Activated naive CD8-positive, alpha-beta T cell treated with anti-CD3 and anti-CD28 coated beads, Interleukin-2, amount 10 ng/mL, durations not matched to agents 7 days and 5 days (primary cell): ENCODE measurements around the gene HECTD4. TPM values are rescaled to one million over a fixed set of nuclear protein-coding genes. Genes with fewer than 3 reads are reported as not detected.

Source experiments
- ATAC-seq: fragments of 150-1000 bp; cut with Tn5 transposase; one replicate; pipeline ENCODE4 v1.10.0; 2021; ENCODE audit warnings: low read depth, moderate library complexity
- POLR2A ChIA-PET: fragments of 350-600 bp; sonication (Branson Sonifier 250); formaldehyde crosslinking; loops from one replicate; lab custom pipeline; 2021; ENCODE audit warnings: antibody characterized with exemption; lab: Charles Lee
- DNase-seq: peaks from one replicate; pipeline ENCODE4 v3.0.0; 2021
- H3K27ac Mint-ChIP-seq: one replicate; pipeline ENCODE4 v1.8.0; 2022; ENCODE audit warnings: mild to moderate bottlenecking, mixed read lengths
- H3K27me3 Mint-ChIP-seq: one replicate; pipeline ENCODE4 v1.8.0; 2022; ENCODE audit warnings: mild to moderate bottlenecking, moderate library complexity, mixed read lengths
- H3K36me3 Mint-ChIP-seq: one replicate; pipeline ENCODE4 v1.8.0; 2021; ENCODE audit warnings: mild to moderate bottlenecking, mixed read lengths
- H3K4me1 Mint-ChIP-seq: one replicate; pipeline ENCODE4 v1.8.0; 2021; ENCODE audit warnings: mixed read lengths
- H3K4me3 Mint-ChIP-seq: one replicate; pipeline ENCODE4 v1.8.0; 2022; ENCODE audit warnings: mild to moderate bottlenecking, moderate library complexity, mixed read lengths
- H3K9me3 Mint-ChIP-seq: one replicate; pipeline ENCODE4 v1.8.0; 2021; ENCODE audit warnings: mixed read lengths
- total RNA-seq, 2 experiments: library from RNA; stranded (reverse); gene quantifications; one replicate each; pipeline ENCODE4 v1.2.3, GENCODE V29; 2021

Gene HECTD4
- total RNA-seq, 2 experiments from 2014 or later = 45.8 to 47.0 TPM

DNA sequence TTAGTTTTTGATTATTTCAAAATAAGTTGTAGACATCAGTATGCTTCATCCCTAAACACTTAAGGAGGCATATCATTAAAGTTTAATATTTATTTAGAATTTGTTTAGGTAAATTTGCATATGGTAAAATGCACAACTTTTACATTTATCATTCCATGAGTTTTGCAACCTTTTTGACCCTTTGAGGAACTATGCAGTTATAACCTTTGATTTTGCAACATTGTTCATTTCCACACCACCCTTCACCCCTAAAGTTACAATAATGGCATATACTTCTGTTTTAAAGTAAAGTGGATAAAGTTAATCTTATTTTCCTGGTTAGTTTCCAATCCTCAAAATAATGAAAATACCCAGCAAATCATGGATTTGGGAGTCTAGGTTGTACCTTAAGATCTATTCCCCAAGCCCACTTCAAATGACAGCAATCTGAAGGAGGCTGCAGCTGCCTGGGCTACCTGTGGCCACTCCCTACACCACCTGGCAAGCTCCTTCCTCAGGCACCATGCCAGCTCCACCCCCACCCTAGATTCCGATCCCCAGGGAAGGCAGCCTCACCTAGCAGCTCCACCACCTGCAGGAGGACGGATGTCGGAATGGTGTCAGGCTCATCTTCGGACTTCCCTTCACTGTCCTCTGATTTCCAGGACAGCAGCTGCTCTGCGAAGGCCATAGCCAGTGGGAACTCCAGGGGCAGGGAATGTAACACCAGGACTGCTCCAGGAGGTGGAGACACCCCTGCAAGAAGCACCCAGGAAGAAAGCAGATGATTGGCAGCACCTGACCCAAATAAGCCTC is 191.8 kb downstream of the HECTD4 start:
- Mint-ChIP-seq H3K27me3 (no peaks in the 10 kb centered on the region), H3K36me3 (peaks cover 6% of the 10 kb centered on the region), H3K4me1 (no peaks in the 10 kb centered on the region), H3K27ac (no peak overlapping the region), H3K9me3 (no peaks in the 10 kb centered on the region), H3K4me3 (no peak overlapping the region)
- no peak for DNase-seq
- no peak for ATAC-seq
- POLR2A ChIA-PET = no interaction called here

- no peaks in the 10 kb centered on the region for H3K9me3 Mint-ChIP-seq
- H3K36me3 Mint-ChIP-seq = peaks cover 6% of the 10 kb centered on the region
- no peak overlapping the region for H3K4me3 Mint-ChIP-seq
These were observed 194.0 kb downstream of the HECTD4 start for GRCh38 chr12:112188130-112188830.

DNA sequence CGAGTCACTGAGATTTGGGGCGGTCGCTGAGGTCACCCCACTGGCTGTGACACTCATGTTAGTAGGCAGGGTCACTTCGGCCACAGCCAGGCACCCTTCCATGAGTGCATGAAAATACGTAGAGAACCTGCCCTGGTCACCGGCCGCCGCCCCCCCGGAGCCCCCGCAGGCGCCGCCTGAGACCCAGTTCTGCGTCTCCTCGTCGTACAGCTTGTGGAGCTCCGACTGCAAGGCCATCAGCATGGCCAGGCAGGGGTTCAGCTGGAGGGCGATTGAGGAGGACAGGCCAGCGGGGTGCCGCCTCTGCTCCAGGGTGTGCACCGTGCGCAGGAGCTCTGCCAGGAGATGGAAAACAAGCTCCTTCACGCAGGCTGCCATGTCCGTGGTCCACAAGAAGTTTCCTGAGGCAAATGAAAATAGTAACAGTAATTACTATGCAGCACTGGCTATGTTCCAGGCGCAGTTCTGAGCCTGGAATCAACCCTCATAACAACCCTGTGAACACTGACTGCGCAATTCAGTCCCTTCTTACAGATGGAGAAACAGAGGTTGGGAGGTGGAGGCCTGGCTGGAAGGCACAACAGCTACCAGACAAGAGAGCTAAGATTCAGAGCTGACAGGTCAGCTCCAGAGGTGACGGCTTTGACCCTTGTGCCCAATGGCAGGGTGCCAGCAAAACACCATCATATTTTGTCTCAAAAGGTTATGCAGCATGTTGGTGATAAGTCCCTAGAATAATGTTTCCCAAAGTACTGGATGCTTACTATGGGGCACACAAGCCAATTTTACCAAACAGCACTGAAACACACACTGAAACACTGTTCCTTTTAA is 196.9 kb downstream of the HECTD4 start:
- Mint-ChIP-seq H3K27ac (no peak overlapping the region), H3K4me1 (peaks cover 3% of the 10 kb centered on the region), H3K9me3 (no peaks in the 10 kb centered on the region), H3K4me3 (no peak overlapping the region), H3K36me3 (peaks cover 3% of the 10 kb centered on the region), H3K27me3 (no peaks in the 10 kb centered on the region)
- POLR2A ChIA-PET = no interaction called here
- no peak for ATAC-seq
- DNase-seq = no peak

More at GRCh38 chr12:112188130-112188830, 194.0 kb downstream of the HECTD4 start:
- ATAC-seq = no peak
- H3K4me1 Mint-ChIP-seq = peaks cover 1% of the 10 kb centered on the region
- no peak for DNase-seq
- H3K27me3 Mint-ChIP-seq = no peaks in the 10 kb centered on the region
- POLR2A ChIA-PET = no interaction called here
- H3K27ac Mint-ChIP-seq = no peak overlapping the region

DNA sequence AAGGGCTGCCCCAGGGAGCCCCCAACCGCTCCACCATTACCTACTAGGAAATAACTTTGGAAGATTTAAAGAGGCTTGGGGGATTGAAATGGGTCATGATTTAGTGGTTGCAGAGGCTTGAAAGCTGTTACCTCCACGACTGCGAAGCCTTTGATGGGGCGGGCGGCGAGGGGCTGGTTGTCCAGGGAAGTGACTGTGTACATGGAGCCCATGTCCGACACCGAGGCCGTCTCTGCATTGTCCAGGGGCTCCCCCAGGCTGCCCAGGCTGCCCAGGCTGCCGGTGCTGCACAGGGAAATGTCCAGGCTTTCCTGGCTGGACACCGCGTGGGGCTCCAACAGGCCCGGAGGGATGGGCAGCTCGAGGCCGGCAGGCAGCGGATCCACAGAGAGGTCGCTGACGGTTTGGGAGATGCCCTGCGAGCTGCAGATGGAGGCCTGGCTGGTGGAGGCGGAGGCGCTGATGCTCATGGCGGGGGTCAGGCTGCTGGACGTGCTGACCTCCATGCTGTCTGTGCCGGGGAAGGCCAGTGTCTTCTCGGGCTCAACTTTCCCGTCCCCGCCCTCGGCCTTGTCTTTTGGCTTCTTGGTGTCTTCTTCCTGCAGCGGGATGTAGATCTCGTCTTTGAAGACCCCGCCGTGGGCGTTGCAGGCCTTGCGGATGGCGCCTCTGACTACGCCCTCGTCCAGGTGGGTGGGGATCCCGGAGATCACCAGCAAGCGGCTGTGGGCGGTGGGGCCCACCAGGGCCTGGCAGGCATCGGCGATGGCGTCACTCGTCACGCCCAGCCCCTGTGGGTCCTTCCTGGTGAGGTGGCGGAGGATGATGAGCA is 198.0 kb downstream of the HECTD4 start:
- Mint-ChIP-seq H3K9me3 (no peaks in the 10 kb centered on the region), H3K4me3 (no peak overlapping the region), H3K27ac (no peak overlapping the region), H3K4me1 (peaks cover 3% of the 10 kb centered on the region), H3K27me3 (no peaks in the 10 kb centered on the region), H3K36me3 (peaks cover 3% of the 10 kb centered on the region)
- ATAC-seq = no peak
- no peak for DNase-seq
- POLR2A ChIA-PET = no interaction called here

DNA sequence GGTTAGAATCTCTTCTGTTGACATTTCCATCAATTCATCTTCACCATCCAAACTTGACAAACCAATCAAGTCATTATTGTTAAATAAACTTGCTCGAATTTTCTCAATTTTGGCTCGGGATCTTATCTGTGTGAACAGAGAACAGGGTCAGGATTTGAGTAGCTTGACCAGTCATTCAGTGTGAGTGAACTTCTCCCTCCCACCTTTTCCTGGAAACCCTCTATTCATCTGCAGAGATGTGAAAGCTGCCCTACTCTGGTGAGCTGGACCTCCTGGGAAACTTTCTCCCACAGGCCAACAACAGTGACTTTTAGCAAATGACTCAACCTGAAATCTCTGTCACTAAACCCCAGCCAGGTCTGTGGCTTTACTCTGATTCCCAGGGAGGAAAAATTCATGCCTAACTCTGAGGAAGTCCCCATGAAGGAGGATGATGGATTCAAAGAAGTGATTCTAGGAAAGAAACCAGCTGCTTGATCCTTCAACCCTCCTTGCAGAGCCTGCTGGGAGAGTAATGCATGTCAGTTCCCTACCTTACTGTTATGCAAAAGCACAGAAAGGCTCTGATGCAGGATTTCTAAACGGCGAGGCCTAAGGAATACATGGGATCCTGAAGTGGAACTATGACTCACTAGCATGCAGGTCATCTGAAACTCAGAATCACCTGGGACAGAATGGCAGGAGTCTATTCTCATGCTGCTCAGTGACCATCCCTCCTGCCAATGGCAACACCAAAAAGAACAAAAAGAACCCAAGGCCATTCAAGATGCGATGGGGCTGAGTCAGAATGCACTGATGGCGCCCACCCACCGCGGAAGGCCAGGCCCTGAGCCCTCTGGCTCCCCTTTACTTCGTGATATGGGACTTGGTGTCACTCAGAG is 198.8 kb downstream of the HECTD4 start:
- H3K9me3 Mint-ChIP-seq = no peaks in the 10 kb centered on the region
- H3K27ac Mint-ChIP-seq = no peak overlapping the region
- no peaks in the 10 kb centered on the region for H3K27me3 Mint-ChIP-seq
- ATAC-seq (no peak), DNase-seq (no peak)
- peaks cover 3% of the 10 kb centered on the region for H3K36me3 Mint-ChIP-seq
- no peak overlapping the region for H3K4me3 Mint-ChIP-seq
- peaks cover 3% of the 10 kb centered on the region for H3K4me1 Mint-ChIP-seq
- POLR2A ChIA-PET = no interaction called here

- Mint-ChIP-seq H3K4me3 (no peak overlapping the region), H3K36me3 (peaks cover 3% of the 10 kb centered on the region)
These were observed 199.7 kb downstream of the HECTD4 start for GRCh38 chr12:112182499-112182898.

DNA sequence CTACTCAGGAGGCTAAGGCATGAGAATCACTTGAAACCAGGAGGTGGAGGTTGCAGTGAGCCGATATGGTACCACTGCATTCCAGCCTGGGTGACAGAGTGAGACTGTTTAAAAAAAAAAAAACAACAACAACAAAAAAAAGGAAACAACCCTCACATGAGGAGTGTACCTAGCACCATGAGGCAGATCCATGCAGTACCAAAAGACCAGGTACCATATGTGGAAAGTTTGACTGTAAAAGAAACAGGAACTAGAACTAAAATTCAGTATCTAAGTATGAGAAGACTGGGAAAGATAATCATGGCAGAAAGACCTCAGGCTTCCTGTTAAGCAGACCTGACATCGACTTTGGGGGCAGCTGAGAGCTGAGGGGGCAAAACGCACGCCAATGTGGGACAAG is 201.8 kb downstream of the HECTD4 start:
- H3K27me3 Mint-ChIP-seq = no peaks in the 10 kb centered on the region
- H3K4me1 Mint-ChIP-seq = peaks cover 3% of the 10 kb centered on the region
- H3K4me3 Mint-ChIP-seq = no peak overlapping the region
- ATAC-seq = no peak
- POLR2A ChIA-PET = no interaction called here
- no peak overlapping the region for H3K27ac Mint-ChIP-seq
- H3K9me3 Mint-ChIP-seq = no peaks in the 10 kb centered on the region
- no peak for DNase-seq
- peaks cover 9% of the 10 kb centered on the region for H3K36me3 Mint-ChIP-seq

More at GRCh38 chr12:112182499-112182898, 199.7 kb downstream of the HECTD4 start:
- no peak for ATAC-seq
- no peaks in the 10 kb centered on the region for H3K27me3 Mint-ChIP-seq
- no peak for DNase-seq
- POLR2A ChIA-PET = no interaction called here
- no peak overlapping the region for H3K27ac Mint-ChIP-seq
- H3K4me1 Mint-ChIP-seq = peaks cover 3% of the 10 kb centered on the region
- H3K9me3 Mint-ChIP-seq = no peaks in the 10 kb centered on the region

GRCh38 chr12:112179916-112180315 is 202.3 kb downstream of the HECTD4 start:
- Mint-ChIP-seq H3K9me3 (no peaks in the 10 kb centered on the region), H3K27me3 (no peaks in the 10 kb centered on the region), H3K4me1 (peaks cover 3% of the 10 kb centered on the region), H3K4me3 (no peak overlapping the region), H3K36me3 (peaks cover 12% of the 10 kb centered on the region), H3K27ac (no peak overlapping the region)
- POLR2A ChIA-PET = no interaction called here
- ATAC-seq (no peak), DNase-seq (no peak)

DNA sequence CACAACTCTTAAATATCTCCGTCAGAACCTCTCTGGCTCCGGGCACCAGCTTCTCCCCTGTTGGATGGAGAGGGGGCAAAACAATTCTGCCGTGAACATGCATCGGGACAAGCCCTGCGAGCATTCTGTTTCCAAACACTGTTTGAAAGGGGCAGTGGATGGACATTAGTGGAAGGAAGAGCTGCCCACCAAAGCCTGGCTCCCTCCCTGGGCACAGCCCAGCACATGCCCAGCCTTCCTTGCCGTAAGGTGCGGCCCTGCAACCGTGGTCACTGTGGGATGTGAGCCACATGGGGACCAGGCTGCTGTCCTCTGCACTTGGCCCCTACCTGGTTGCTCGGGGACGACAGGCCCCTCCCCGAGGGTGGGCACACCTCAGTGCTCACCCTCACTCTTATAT is 202.9 kb downstream of the HECTD4 start:
- H3K27me3 Mint-ChIP-seq = no peaks in the 10 kb centered on the region
- H3K36me3 Mint-ChIP-seq = peaks cover 12% of the 10 kb centered on the region
- H3K27ac Mint-ChIP-seq = no peak overlapping the region
- H3K9me3 Mint-ChIP-seq = no peaks in the 10 kb centered on the region
- ATAC-seq (no peak), DNase-seq (no peak)
- H3K4me1 Mint-ChIP-seq = peaks cover 3% of the 10 kb centered on the region
- POLR2A ChIA-PET = no interaction called here
- H3K4me3 Mint-ChIP-seq = no peak overlapping the region

- H3K36me3 Mint-ChIP-seq = peaks cover 12% of the 10 kb centered on the region
- DNase-seq (no peak), ATAC-seq (no peak)
- no peaks in the 10 kb centered on the region for H3K27me3 Mint-ChIP-seq
- peaks cover 3% of the 10 kb centered on the region for H3K4me1 Mint-ChIP-seq
- H3K27ac Mint-ChIP-seq = no peak overlapping the region
- no peak overlapping the region for H3K4me3 Mint-ChIP-seq
- H3K9me3 Mint-ChIP-seq = no peaks in the 10 kb centered on the region
- POLR2A ChIA-PET = no interaction called here
These were observed 203.4 kb downstream of the HECTD4 start for GRCh38 chr12:112178796-112179195.

DNA sequence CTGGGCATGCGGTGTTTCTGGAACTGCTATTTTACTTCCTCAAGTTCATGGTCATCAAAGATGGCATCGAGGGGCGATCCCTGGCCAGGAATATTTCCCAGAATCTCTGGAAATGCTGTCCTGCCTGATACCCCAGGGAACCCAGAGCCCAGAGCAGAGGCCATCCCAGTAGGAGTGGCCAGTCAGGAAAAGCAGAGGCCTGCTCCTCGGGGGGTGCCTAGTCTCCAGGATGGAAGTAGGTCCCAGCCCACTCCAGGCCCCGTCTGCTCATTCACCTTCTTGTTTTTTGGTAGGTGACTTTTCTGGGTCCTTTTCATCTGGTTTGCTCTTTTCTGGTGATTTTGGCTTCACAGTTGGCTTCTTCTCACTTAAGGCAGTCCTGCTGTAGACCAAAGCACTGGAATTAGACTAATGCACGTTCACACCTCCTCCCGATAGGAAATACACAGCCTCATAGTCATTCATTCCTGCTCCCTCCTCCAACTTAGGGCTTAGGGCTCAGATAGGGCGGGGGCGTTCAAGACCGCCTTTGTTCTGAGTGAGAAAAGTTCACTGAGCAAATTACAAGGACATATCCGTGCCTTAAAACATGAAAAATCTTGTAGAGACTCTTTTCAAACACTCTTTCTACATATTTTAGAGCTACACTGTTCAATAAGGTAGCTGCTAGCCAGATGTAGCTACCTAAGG is 205.8 kb downstream of the HECTD4 start:
- ATAC-seq (no peak), DNase-seq (no peak)
- no peaks in the 10 kb centered on the region for H3K9me3 Mint-ChIP-seq
- peak overlapping the region; percentile 32 for H3K27ac Mint-ChIP-seq
- no peaks in the 10 kb centered on the region for H3K4me1 Mint-ChIP-seq
- POLR2A ChIA-PET = no interaction called here
- H3K27me3 Mint-ChIP-seq = no peaks in the 10 kb centered on the region
- peaks cover 15% of the 10 kb centered on the region for H3K36me3 Mint-ChIP-seq
- no peak overlapping the region for H3K4me3 Mint-ChIP-seq
